Activated CD4-positive, alpha-beta T cell treated with anti-CD3 and anti-CD28 coated beads, Interleukin-2, Interleukin-6, amounts not matched to agents 100 ng/mL and 50 ng/mL, durations not matched to agents 16 hours and 8 hours (primary cell): Measurements from ENCODE around the gene TMEM86A.
A peak's percentile ranks its signal among the peaks of the same experiment; 100 is the strongest.

Experiments
- DNase-seq: peaks from one replicate; pipeline ENCODE4 v3.0.0-alpha.2; 2020

TMEM86A gene

DNA sequence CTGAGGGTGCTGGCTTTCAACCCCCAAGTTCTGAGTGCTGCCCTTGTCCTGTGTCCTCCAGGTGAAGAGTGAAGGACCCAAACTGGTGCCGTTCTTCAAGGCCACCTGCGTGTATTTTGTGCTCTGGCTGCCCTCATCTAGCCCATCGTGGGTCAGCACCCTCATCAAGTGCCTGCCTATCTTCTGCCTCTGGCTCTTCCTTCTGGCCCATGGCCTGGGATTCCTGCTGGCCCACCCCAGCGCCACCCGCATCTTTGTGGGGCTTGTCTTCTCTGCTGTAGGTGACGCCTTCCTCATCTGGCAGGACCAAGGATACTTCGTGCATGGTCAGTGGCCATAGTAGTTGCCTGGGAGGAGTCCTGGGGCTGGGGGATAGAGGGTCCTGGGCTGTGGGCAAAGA is 2.3 kb downstream of the TMEM86A start:
- no peak for DNase-seq

- DNase-seq = no peak
Measured at GRCh38 chr11:18701614-18702216, 3.1 kb downstream of the TMEM86A start.

- no peak for DNase-seq
Measured at GRCh38 chr11:18703001-18703763, 4.6 kb downstream of the TMEM86A start.

DNA sequence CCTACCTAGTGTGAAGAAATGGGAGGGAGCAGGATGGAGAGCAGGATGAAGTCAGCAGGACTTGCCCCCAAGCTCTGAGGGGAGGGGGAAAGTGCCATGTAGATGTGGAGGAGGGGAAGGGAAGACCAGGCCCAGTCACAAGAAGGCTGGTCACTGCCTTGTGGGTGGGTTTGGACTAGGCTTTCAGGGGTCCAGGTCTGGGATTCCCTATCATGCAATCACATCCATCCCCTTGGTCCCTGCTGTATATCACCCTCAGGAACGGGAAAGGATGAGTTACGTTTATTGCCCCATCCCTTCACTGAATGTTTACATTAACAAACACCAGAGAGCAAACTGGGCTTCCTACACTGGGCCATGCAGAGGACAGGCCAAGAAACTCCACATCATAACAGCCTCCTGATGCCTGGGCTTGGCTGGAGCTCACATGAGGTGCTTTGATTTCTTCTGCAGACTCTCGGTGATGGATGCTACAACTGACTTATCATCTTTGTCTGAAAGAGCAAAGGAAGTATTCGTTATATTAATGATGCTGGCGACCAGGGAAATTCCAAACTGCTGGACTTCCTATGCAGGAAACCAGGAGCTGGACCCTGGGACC is 5.6 kb downstream of the TMEM86A start:
- DNase-seq = no peak

DNA sequence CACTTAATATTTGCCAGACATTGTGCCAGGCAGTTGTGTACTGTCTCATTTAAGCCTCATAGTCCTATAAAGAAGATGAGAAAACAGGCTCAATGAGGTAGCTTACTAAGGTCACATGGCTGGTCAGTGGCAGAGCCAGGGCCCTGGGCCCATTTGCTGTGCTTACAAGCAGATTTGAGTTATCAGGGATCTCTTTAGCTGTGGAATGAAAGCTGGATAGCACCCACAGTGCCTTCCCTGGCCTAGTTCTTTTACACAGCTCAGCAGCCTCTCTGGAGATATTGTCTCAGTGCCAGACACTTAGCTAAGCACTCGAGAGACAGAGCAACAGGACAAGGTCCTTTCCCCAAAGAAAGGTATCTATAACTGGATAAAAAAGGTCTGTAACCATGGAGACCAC is 6.1 kb downstream of the TMEM86A start:
- no peak for DNase-seq

DNA sequence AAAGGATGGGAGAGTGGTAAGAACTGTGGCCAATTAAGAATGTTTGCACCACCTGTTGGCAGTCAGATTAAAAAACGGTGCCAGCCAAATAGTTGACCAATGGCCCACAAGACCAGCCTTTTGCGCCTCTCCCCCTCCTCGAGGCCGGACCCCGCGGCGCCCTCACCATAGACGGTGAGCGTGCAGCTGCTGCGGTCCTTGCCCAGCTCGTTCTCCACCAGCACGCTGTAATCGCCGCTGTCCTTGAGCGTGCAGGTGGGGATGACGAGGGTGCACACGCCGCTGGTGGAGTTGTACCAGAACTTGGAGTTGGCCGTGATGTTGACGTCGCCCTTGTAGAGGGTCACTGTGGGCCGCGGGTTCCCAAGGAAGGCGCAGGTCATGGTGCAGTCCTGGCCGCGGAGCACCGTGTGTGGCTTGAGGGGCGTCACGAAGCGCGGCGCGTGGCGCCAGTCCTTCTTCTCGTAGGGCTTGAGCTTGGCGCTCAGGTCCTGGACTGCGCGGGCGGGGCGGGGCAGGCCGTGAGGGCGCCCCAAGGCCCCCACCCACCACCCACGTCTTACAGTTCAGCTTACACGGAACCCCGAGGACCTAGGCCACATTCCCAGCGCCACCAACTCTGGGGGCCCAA is 7.2 kb downstream of the TMEM86A start:
- DNase-seq = no peak

- DNase-seq = peak; percentile 9
Measured at GRCh38 chr11:18706330-18707243, 8.0 kb downstream of the TMEM86A start.

GRCh38 chr11:18707811-18708340 is 9.3 kb downstream of the TMEM86A start:
- DNase-seq = no peak

DNA sequence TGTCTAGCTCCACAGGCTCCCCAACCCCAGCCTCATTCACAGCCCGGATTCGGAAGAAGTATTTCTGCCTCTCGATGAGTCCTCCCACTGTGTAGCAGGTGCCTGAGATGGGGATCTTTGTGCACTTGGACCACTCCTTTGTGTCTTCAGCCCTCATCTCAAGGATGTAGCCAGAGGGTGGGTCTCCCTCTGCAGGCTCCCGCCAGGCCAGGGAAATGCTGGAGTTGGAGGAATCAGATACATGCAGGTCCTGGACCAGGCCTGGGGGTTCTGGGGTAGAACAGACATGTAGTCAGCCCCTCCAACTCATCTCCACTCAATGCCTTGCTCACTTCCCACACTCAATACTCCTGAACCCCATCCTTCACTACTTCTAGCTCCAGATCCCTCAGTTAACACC is 10.8 kb downstream of the TMEM86A start:
- DNase-seq = no peak

DNA sequence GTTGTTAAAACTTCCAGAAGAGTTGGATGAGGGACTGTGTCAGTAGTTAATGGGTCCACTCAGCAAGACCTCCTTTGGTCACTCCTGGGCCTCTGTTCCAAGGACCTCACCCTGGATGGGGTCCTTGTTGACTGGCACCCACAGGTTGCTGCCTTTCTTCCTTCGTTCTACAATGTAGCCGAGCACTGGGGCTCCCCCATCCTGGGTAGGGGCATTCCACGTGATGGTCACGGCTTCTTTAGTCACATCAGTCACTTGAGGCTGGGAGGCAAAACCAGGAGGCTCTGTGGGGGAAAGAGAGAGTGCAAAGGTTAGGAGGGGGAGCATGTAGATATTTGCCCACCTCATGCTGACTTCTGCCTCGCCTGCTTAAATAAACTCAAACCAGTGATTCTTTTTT is 12.0 kb downstream of the TMEM86A start:
- no peak for DNase-seq

GRCh38 chr11:18713646-18714442 is 15.3 kb downstream of the TMEM86A start:
- DNase-seq = no peak

DNA sequence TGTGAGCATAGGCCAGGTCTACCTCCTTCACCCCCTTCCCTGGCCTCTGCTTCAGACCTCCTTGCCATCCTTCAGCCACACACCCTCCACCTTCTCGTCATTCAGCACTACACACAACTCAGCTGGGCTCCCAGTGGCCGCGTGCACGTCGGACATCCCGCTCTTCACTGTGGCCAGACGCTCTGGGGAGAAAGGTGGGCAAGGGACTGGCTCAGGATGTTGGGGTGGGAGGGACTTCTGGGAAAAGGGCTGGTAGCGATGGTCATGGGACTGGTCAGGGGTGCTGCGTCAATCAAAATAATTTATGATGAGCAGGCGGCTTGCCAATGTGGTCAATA is 15.8 kb downstream of the TMEM86A start:
- DNase-seq = no peak

- DNase-seq = no peak
Measured at GRCh38 chr11:18715476-18715875, 16.9 kb downstream of the TMEM86A start.

DNA sequence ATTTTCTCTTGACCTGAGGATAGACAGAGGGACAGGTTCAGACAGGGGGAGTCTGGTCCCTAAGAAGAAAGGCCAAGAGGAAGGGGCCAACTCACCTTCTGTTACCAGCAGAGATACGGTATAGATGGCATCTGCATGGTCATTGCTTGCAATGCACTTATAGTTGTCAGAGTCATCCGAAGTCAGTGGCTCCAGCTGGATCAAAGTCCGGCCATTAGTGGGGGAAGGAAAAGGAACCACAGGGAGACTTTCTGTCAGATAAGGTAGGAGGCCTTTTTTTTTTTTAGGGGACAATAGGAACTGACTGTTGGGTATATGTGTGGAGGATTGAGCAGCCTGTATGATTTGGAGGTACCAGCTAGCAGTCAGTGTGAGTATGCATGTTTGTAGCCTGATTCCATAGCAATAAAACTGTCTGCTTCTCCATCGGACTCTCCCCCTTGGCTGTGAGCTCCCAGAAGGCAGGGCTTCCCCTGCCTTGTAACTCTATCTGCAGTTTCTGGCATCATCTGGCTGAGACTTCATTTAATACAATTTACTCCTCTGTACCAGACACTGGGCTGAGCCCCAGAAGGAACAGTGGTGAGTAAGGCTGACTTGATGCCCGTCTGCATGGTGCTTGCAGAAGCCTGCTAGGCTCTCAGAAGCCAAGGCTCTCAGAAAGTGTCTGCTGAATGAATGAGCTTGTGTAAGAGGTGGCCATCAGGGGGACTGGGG is 21.7 kb downstream of the TMEM86A start:
- no peak for DNase-seq

- peak; percentile 71 for DNase-seq
Measured at GRCh38 chr11:18720808-18721560, 22.4 kb downstream of the TMEM86A start.

DNA sequence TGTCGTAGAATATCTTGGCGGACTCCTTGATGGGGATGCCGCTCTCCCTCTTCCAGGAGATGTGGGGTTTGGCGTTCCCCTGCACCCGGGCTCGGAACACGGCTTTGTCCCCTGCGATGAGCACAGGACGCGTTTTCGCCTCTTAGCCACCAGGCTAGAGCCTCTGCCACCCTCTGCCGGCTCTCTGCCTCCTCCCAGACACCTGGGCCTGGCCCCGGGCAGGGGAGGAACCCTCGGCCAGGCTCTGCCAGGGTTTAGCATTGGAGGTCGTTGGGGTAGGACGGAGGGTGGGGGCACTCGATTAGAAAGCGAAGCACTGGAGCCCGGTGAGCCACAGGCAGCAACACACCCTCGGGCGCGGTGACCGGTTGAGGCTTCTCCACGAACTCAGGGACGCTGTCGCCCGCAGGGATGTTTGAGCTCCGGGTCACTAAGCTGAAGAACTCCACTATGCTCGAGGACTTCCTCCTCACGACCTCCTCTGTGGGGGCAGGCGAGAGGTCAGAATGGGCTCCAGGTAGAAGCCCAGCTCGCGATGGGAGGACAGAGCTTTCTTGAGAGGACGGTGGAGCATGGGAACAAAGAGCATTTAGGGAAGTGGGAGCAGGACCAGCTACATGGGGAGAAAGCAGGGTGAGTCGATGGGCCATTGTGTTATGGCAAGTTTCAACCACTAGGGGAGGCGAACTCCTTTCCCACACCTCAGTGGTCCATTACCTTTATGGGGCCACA is 23.1 kb downstream of the TMEM86A start:
- peak; percentile 64 for DNase-seq

DNA sequence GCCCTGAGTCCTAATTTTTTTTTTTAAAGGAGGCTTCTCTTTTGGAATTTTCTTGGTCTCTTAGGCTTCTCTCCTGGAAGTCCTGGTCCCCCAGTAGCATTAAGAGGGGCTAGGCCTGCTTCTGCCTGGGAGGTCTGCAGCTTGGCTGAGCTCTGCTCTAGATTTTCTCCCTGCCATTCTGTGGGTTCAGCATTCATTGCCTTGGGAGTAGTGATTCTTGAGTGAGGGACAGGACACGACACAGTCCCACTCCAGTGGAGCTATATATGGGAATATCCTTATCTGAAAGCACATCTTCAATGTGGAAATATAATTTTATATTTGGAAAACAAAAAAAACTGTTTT is 23.7 kb downstream of the TMEM86A start:
- no peak for DNase-seq

DNA sequence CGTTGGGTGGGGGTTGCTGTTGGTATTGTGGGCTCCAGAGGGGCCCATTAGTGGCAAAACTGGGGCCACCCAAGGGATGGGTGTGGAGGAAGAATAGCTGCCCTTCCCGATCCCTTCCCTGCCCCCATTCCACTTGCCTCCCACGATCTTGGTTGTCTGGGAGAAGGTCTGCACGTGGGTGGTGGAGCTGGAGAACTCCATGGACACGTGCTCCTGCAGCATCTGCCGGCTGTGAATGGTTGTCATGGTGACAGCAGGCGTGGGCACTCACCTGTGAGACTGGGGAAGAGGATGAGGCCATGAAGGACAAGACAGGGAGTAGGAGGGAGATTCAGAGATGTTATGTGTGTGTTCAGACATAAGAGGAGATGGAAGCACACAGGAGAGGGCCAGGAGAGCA is 25.4 kb downstream of the TMEM86A start:
- DNase-seq = no peak

- DNase-seq = no peak
Measured at GRCh38 chr11:18726040-18726439, 27.5 kb downstream of the TMEM86A start, which contains the start of gene IGSF22. IGSF22 (minus strand) TSS chr11:18726188; CDS start chr11:18724236, 1,952 bp downstream.
